ENCODE measurements around the gene PLA2G3. TPM values are rescaled to one million over a fixed set of nuclear protein-coding genes. Genes with fewer than 3 reads are reported as not detected.

PLA2G3 gene
- total RNA-seq, 1 experiment from 2014 or later, result 8.2 TPM

DNA sequence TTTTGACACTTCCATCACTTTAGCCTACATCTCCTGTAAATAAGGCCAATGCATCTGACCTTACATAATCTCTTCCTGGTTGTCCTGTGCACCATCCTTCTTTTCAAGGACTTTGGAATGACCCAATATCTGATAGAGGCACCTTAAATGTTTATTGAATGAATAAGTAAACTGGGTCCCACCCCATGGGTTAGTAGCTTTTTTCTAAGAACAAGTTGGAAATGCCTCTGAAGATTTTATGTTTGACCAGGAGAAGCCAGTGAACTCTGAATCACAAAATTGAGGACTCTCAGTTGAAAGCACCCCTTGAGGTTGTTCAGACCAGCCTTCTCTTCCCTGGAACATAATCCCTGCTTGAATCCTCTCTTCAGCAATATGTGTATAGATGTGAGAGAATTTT is 21.1 kb upstream of the PLA2G3 start:
- Histone ChIP-seq H3K14ac (ENCODE audit: insufficient read depth, low read length) (no peak overlapping the region), H3K4ac (ENCODE audit: low read depth, low read length) (no peak overlapping the region), H3K4me2 (ENCODE audit: insufficient read depth, insufficient read length, low read length) (peak overlapping the region; percentile 93), H4K20me1 (ENCODE audit: control insufficient read depth, insufficient read depth, insufficient read length) (no peaks in the 10 kb centered on the region), H3K23ac (ENCODE audit: insufficient read length, low read depth, low read length) (no peak overlapping the region), H3K27me3 (ENCODE audit: insufficient read depth, low read length) (no peaks in the 10 kb centered on the region), H2BK120ac (ENCODE audit: low read depth, low read length, poor library complexity, severe bottlenecking) (no peak overlapping the region), H2BK15ac (ENCODE audit: low read depth, low read length) (no peak overlapping the region), H3K79me1 (ENCODE audit: insufficient read depth, low read depth, low read length, poor library complexity, severe bottlenecking) (peaks cover 3% of the 10 kb centered on the region), H4K8ac (replicated peaks; ENCODE audit: insufficient read length, low read depth, low read length) (no peak overlapping the region), H3K4me1 (ENCODE audit: insufficient read depth, low read length) (peaks cover 2% of the 10 kb centered on the region; the same call in 1 of the 2 replicates), H2BK5ac (ENCODE audit: insufficient read length, low read length) (no peak overlapping the region), H3K27ac (ENCODE audit: insufficient read length, low read depth, low read length) (no peak overlapping the region), H3K23me2 (ENCODE audit: insufficient read length, low read depth, low read length, poor library complexity, severe bottlenecking) (peaks cover 5% of the 10 kb centered on the region), H2AK5ac (ENCODE audit: insufficient read length, low read length) (no peak overlapping the region), H3T11ph (ENCODE audit: low read length) (no peak overlapping the region), H3K56ac (ENCODE audit: insufficient read length, low read depth, low read length) (no peak overlapping the region), H2BK20ac (ENCODE audit: low read depth, low read length, poor library complexity, severe bottlenecking) (no peak overlapping the region), H3K79me2 (ENCODE audit: insufficient read depth, low read length) (peaks cover 3% of the 10 kb centered on the region), H4K5ac (ENCODE audit: insufficient read length, low read depth, low read length) (no peak overlapping the region), H3K9me3 (ENCODE audit: control insufficient read depth, low read depth, low read length) (no peaks in the 10 kb centered on the region), H2AFZ (ENCODE audit: low read length) (no peak overlapping the region), H3K18ac (ENCODE audit: insufficient read length, low read depth, low read length) (no peak overlapping the region), H4K91ac (ENCODE audit: insufficient read length, low read depth, low read length) (no peak overlapping the region), H2BK12ac (ENCODE audit: insufficient read length, low read depth, low read length) (no peak overlapping the region), H3K9ac (ENCODE audit: extremely low read depth, insufficient read length, low read length) (no peak overlapping the region)
- TF ChIP-seq CTCF (conservative IDR thresholded peaks at IDR 0.05), result no peak
- peaks cover 35% of the 10 kb centered on the region for H3K27me3 Mint-ChIP-seq (ENCODE audit: low read depth)
- H3K27ac Mint-ChIP-seq, result no peak overlapping the region
- no peaks in the 10 kb centered on the region for H3K9me3 Mint-ChIP-seq
- peaks cover 3 to 15% (median 4%) of the 10 kb centered on the region in 3 experiments; a peak in 5 of 7 replicates for H3K36me3 Mint-ChIP-seq (ENCODE audit: insufficient read depth in 1 of 3, low read depth in 3 of 3)
- peak overlapping the region; percentile 93 to 96; a peak in 4 of 5 replicates for H3K4me3 Mint-ChIP-seq
- peaks cover 8 to 9% of the 10 kb centered on the region in 2 experiments for H3K4me1 Mint-ChIP-seq
- DNase-seq, result no peak
